ENCODE data around the gene MORC1. TPM values are rescaled to one million over a fixed set of nuclear protein-coding genes. Genes with fewer than 3 reads are reported as not detected.

The MORC1 gene
- polyA plus RNA-seq, 1 donor, result 0.01 TPM

DNA sequence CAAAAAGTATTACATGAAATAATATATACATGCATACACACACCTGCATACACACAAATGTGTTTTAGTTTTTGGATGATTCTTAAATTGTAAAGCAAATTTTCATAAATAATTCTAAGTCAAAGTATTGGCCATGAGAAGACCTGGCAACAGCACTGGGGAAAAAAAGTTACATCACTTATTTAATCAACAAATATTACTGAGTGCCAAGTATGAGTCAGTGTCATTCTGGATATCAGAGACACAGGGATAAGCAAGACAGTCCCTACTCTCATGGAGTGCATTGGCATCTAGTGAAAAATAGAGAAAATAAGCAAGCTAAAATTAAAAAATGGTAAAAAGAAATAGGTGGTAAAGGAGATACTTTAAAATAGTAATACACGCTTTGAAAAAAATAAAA is 134.9 kb downstream of the MORC1 start:
- Histone ChIP-seq H3K9me3 (ENCODE audit: control insufficient read depth, low read depth, low read length) (no peaks in the 10 kb centered on the region), H3K27ac (ENCODE audit: low read length) (no peak overlapping the region), H3K4me1 (ENCODE audit: control insufficient read depth, insufficient read depth, low read length) (no peaks in the 10 kb centered on the region), H3K36me3 (ENCODE audit: control insufficient read depth, insufficient read depth, low read length) (no peaks in the 10 kb centered on the region), H3K27me3 (ENCODE audit: control insufficient read depth, insufficient read depth, low read length) (no peaks in the 10 kb centered on the region), H3K4me3 (ENCODE audit: low read length) (no peak overlapping the region)
- DNase-seq, result no peak
- WGBS (ENCODE audit: insufficient coverage, low lambda C conversion rate), result 100% methylated on average over 1 of the region's 1 CpG

DNA sequence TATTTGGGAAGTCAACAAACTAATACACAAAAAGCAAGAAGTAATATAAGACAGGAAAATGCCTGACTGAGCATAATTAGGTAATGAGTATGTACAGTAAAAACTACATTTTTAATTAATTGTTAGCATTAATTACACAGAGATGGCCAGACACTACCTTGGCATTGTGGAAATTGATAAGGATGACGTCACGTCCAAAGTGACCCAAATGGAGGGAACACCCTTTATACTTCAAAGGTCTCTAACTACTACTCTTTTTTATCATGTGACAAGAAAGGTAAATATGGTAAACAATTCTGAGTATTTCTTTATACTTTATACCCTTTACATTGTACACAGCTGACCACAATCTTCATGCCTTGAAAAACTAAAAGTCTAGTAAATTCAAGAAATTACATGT is 141.9 kb downstream of the MORC1 start:
- 67% methylated on average over 2 of the region's 2 CpGs for WGBS (ENCODE audit: insufficient coverage, low lambda C conversion rate)
- no peaks in the 10 kb centered on the region for H3K9me3 ChIP-seq (ENCODE audit: control insufficient read depth, low read depth, low read length)
- H3K27ac ChIP-seq (ENCODE audit: low read length), result no peak overlapping the region
- H3K4me1 ChIP-seq (ENCODE audit: control insufficient read depth, insufficient read depth, low read length), result no peaks in the 10 kb centered on the region
- H3K27me3 ChIP-seq (ENCODE audit: control insufficient read depth, insufficient read depth, low read length), result no peaks in the 10 kb centered on the region
- no peak overlapping the region for H3K4me3 ChIP-seq (ENCODE audit: low read length)
- no peak for DNase-seq
- H3K36me3 ChIP-seq (ENCODE audit: control insufficient read depth, insufficient read depth, low read length), result no peaks in the 10 kb centered on the region

DNA sequence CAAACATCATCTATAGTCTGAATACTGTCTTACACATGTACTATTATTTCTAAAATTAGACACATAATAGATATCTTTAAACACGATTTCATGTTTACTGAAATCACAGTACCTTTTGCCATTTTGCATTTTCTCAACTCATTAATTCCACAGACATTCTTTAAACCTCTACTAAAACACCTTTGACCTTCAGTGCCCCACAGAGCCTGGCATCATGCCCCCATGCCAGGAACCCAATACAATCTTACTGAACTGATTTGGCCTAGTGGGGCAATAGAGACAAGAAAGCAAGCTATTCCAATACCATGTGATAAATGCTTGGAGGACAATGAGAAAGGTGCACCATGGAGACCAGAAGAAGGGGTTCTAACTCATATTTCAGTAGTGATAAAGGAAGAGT is 144.9 kb downstream of the MORC1 start:
- WGBS (ENCODE audit: insufficient coverage, low lambda C conversion rate), result 91% methylated on average over 1 of the region's 1 CpG
- DNase-seq, result no peak
- no peaks in the 10 kb centered on the region for H3K27me3 ChIP-seq (ENCODE audit: control insufficient read depth, insufficient read depth, low read length)
- no peak overlapping the region for H3K27ac ChIP-seq (ENCODE audit: low read length)
- H3K4me1 ChIP-seq (ENCODE audit: control insufficient read depth, insufficient read depth, low read length), result no peaks in the 10 kb centered on the region
- no peak overlapping the region for H3K4me3 ChIP-seq (ENCODE audit: low read length)
- H3K36me3 ChIP-seq (ENCODE audit: control insufficient read depth, insufficient read depth, low read length), result no peaks in the 10 kb centered on the region
- no peaks in the 10 kb centered on the region for H3K9me3 ChIP-seq (ENCODE audit: control insufficient read depth, low read depth, low read length)

DNA sequence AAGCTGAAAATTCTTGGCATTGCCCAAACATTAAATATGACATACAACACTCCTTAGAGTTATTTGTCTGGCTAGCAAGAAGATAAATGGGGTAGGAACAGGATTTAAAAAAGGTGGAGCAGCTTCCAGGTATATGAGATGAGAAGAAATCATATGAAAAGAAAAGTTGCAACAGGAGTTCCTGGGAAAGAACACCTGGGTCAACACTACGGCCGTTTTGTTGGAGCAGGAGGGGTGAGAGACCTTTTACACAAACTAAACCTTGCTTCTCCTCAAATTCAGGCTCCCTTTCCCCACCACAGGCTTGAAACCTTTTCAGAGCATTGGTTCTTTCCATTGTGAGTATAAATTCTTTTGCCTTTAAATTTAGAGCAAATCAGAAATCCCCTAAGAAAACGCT is 145.5 kb downstream of the MORC1 start:
- H3K27me3 ChIP-seq (ENCODE audit: control insufficient read depth, insufficient read depth, low read length), result no peaks in the 10 kb centered on the region
- no CpG with 5 or more reads among the region's 3 CpGs for WGBS (ENCODE audit: insufficient coverage, low lambda C conversion rate)
- no peaks in the 10 kb centered on the region for H3K9me3 ChIP-seq (ENCODE audit: control insufficient read depth, low read depth, low read length)
- no peaks in the 10 kb centered on the region for H3K36me3 ChIP-seq (ENCODE audit: control insufficient read depth, insufficient read depth, low read length)
- DNase-seq, result no peak
- H3K27ac ChIP-seq (ENCODE audit: low read length), result no peak overlapping the region
- H3K4me1 ChIP-seq (ENCODE audit: control insufficient read depth, insufficient read depth, low read length), result no peaks in the 10 kb centered on the region
- H3K4me3 ChIP-seq (ENCODE audit: low read length), result no peak overlapping the region

DNA sequence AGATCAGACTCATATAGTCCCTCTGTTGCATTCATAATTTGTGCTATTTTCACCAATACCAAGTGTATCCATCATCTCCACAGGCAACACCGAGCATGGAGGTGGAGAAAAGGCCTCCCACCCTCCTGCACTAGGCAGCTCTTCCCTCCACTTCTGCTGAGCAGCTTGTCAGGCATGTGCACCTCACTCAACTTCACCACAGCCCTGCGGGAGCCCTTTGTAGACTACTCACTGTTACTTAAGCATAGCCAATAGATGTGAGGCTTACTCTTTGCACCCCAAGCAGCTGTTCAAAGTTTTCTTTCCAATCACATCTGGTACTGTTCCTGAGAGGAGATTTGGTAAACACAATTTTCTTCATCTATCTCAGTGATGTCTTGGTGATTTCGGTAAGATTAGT is 147.4 kb downstream of the MORC1 start:
- no peak for DNase-seq
- H3K4me1 ChIP-seq (ENCODE audit: control insufficient read depth, insufficient read depth, low read length), result no peaks in the 10 kb centered on the region
- WGBS (ENCODE audit: insufficient coverage, low lambda C conversion rate), result no CpG with 5 or more reads among the region's 3 CpGs
- H3K4me3 ChIP-seq (ENCODE audit: low read length), result no peak overlapping the region
- no peaks in the 10 kb centered on the region for H3K27me3 ChIP-seq (ENCODE audit: control insufficient read depth, insufficient read depth, low read length)
- H3K9me3 ChIP-seq (ENCODE audit: control insufficient read depth, low read depth, low read length), result no peaks in the 10 kb centered on the region
- H3K27ac ChIP-seq (ENCODE audit: low read length), result no peak overlapping the region
- H3K36me3 ChIP-seq (ENCODE audit: control insufficient read depth, insufficient read depth, low read length), result no peaks in the 10 kb centered on the region

DNA sequence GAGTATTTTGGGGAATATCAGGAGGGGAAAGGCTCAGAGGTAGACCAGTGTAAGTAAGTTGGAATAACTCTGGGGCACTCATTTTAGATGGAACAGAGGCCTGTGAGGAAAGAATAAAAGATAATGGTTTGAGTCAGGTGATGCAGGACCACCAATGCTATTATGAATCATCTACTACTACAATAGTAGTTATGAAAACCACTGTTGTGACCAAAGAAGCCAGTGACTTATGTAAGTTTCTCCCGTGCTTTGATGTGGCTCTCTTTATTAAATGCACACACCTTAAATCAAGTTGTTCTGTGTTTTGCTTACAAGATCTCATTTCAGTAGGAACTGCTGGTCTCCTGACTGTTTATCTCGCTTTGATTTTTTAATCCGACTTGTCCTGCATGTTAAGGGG is 151.2 kb downstream of the MORC1 start:
- no peaks in the 10 kb centered on the region for H3K36me3 ChIP-seq (ENCODE audit: control insufficient read depth, insufficient read depth, low read length)
- H3K4me1 ChIP-seq (ENCODE audit: control insufficient read depth, insufficient read depth, low read length), result no peaks in the 10 kb centered on the region
- H3K27me3 ChIP-seq (ENCODE audit: control insufficient read depth, insufficient read depth, low read length), result no peaks in the 10 kb centered on the region
- no peak overlapping the region for H3K4me3 ChIP-seq (ENCODE audit: low read length)
- no peaks in the 10 kb centered on the region for H3K9me3 ChIP-seq (ENCODE audit: control insufficient read depth, low read depth, low read length)
- DNase-seq, result no peak
- no peak overlapping the region for H3K27ac ChIP-seq (ENCODE audit: low read length)
- 100% methylated on average over 1 of the region's 3 CpGs for WGBS (ENCODE audit: insufficient coverage, low lambda C conversion rate)

DNA sequence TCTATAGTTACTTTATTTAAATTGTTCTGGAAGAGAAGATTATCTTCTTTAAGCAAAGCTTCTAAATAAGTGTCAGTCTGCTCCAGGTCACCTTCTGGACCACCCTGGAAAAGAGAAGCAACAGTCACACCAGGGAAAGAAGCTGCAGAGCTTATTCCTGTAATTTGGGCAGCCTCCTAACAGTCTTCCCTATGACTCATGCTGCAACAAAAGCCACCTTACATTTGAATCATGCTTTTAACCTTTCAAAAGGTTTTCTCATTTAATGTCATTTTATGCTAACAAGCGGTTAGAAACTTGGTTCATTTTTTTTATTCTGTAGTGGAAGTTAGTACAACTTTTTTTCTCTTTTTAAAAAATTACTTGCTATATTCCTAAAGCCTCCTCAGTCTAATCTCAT is 158.9 kb downstream of the MORC1 start:
- DNase-seq, result no peak
- no peaks in the 10 kb centered on the region for H3K27me3 ChIP-seq (ENCODE audit: control insufficient read depth, insufficient read depth, low read length)
- WGBS (ENCODE audit: insufficient coverage, low lambda C conversion rate), result 83% methylated on average over 1 of the region's 1 CpG
- H3K27ac ChIP-seq (ENCODE audit: low read length), result no peak overlapping the region
- no peaks in the 10 kb centered on the region for H3K4me1 ChIP-seq (ENCODE audit: control insufficient read depth, insufficient read depth, low read length)
- H3K36me3 ChIP-seq (ENCODE audit: control insufficient read depth, insufficient read depth, low read length), result no peaks in the 10 kb centered on the region
- no peaks in the 10 kb centered on the region for H3K9me3 ChIP-seq (ENCODE audit: control insufficient read depth, low read depth, low read length)
- no peak overlapping the region for H3K4me3 ChIP-seq (ENCODE audit: low read length)

DNA sequence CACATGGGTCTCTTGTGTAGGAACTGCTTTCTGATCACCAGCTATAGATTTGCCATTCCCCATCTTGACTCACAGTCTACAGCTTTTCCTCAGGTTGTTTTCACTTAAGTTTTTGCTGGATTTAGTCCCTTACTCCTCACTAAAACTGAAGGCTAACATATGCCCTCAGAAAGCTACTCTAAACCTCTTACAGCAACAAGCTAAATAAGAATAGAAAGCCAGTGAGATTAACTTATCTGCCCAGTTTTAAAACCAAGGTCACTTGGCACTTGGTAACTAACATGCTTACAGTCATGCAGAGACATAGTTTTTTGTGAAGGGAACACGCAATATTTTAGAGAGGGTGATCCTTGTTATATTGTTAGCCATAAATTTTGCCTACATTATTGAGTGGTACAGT is 164.2 kb downstream of the MORC1 start, which contains the start of gene GUCA1C:
TSS of gene GUCA1C (minus strand) at position 180 of the 400 bp plus-strand sequence. CDS start at position 63, 117 bp downstream.
- no peaks in the 10 kb centered on the region for H3K36me3 ChIP-seq (ENCODE audit: control insufficient read depth, insufficient read depth, low read length)
- no peak for DNase-seq
- no peaks in the 10 kb centered on the region for H3K27me3 ChIP-seq (ENCODE audit: control insufficient read depth, insufficient read depth, low read length)
- 100% methylated on average over 1 of the region's 1 CpG for WGBS (ENCODE audit: insufficient coverage, low lambda C conversion rate)
- no peak within 1 kb of the TSS for H3K27ac ChIP-seq (ENCODE audit: low read length)
- no peaks in the 10 kb centered on the region for H3K9me3 ChIP-seq (ENCODE audit: control insufficient read depth, low read depth, low read length)
- no peak within 1 kb of the TSS for H3K4me3 ChIP-seq (ENCODE audit: low read length)
- no peaks in the 10 kb centered on the region for H3K4me1 ChIP-seq (ENCODE audit: control insufficient read depth, insufficient read depth, low read length)

DNA sequence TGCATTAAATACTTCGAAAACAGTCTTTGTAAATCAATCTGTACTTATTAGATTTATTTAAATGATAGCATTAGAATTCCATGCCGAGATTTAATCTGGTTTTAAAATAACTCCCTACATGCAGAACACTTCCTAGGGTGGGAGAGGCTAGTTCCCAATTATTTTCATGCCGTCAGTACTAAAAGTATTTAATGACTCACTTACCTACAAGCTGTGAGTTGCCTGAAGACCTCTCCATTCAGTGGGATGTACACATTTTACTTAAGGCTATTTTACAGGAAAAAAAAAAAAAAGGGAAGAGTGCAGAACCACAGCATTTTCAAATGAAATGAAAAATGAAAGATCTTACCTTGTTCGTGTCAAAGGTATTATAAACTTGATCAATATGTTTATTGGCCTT is 164.7 kb downstream of the MORC1 start:
- no peaks in the 10 kb centered on the region for H3K4me1 ChIP-seq (ENCODE audit: control insufficient read depth, insufficient read depth, low read length)
- no peak overlapping the region for H3K27ac ChIP-seq (ENCODE audit: low read length)
- WGBS (ENCODE audit: insufficient coverage, low lambda C conversion rate), result 100% methylated on average over 1 of the region's 4 CpGs
- no peak for DNase-seq
- H3K36me3 ChIP-seq (ENCODE audit: control insufficient read depth, insufficient read depth, low read length), result no peaks in the 10 kb centered on the region
- H3K27me3 ChIP-seq (ENCODE audit: control insufficient read depth, insufficient read depth, low read length), result no peaks in the 10 kb centered on the region
- no peaks in the 10 kb centered on the region for H3K9me3 ChIP-seq (ENCODE audit: control insufficient read depth, low read depth, low read length)
- no peak overlapping the region for H3K4me3 ChIP-seq (ENCODE audit: low read length)

DNA sequence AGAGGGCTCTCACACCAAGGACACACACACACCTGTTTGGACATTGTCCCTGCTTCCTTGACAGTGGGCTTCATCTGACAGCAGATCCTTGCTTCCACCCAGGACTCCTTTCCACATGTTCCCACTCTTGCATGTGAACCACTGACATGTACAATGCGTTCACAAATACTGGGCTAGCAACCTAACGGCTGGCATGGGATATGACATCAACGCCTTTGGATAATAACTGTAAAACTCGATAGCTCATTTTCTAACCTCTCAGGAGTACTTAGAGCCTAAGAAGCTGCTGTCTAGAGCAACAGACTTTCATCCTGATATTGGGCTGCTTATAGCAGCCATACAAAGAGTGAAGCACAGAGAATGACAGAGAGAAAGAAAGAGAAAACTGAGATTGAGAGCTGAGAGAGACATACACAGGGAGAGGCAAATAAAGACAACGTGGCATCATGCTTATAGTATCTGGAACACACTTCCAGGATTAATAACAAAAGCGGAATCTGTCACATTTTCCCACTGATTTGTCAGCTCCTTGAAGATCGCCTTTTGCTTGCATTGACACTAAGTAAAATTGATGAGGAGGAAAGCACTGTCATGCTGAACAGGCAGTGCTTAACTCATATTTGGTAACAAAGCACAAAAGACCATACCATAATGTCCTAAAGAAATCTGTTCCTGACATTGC is 166.0 kb downstream of the MORC1 start:
- Histone ChIP-seq H3K4me3 (ENCODE audit: low read length) (no peak overlapping the region), H3K4me1 (ENCODE audit: control insufficient read depth, insufficient read depth, low read length) (no peaks in the 10 kb centered on the region), H3K36me3 (ENCODE audit: control insufficient read depth, insufficient read depth, low read length) (no peaks in the 10 kb centered on the region), H3K27me3 (ENCODE audit: control insufficient read depth, insufficient read depth, low read length) (no peaks in the 10 kb centered on the region), H3K27ac (ENCODE audit: low read length) (no peak overlapping the region), H3K9me3 (ENCODE audit: control insufficient read depth, low read depth, low read length) (no peaks in the 10 kb centered on the region)
- no peak for DNase-seq
- WGBS (ENCODE audit: insufficient coverage, low lambda C conversion rate), result 40% methylated on average over 1 of the region's 7 CpGs

DNA sequence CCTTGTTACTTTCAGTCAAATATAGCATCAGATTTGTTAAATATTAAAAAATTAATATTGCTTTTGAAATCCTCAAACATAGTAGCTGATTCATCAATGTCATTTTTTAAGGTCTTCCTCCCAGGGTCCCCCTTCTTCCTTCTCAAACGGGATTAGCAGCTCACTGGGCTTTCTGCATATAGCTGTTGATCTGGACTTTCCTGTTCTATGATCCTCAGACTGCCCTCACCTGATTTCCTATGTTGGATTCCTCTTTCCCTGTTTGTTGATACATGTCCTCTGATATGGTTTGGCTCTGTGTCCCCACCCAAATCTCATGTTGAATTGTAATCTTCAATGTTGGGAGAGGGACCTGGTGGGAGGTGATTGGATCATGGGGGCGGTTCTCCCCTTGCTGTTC is 170.1 kb downstream of the MORC1 start:
- Histone ChIP-seq H3K4me1 (ENCODE audit: control insufficient read depth, insufficient read depth, low read length) (no peaks in the 10 kb centered on the region), H3K4me3 (ENCODE audit: low read length) (no peak overlapping the region), H3K36me3 (ENCODE audit: control insufficient read depth, insufficient read depth, low read length) (no peaks in the 10 kb centered on the region), H3K9me3 (ENCODE audit: control insufficient read depth, low read depth, low read length) (no peaks in the 10 kb centered on the region), H3K27me3 (ENCODE audit: control insufficient read depth, insufficient read depth, low read length) (no peaks in the 10 kb centered on the region), H3K27ac (ENCODE audit: low read length) (no peak overlapping the region)
- DNase-seq, result no peak
- no CpG with 5 or more reads among the region's 2 CpGs for WGBS (ENCODE audit: insufficient coverage, low lambda C conversion rate)
